GM10248 (cell line): ENCODE results near the gene PFKFB1.

ENCODE experiments used
- CTCF ChIA-PET: fragments of 300-600 bp; sonication (Branson Sonifier 250); formaldehyde crosslinking; extraction: SDS; loops from one replicate; lab custom pipeline; 2021; ENCODE audit warnings: antibody characterized with exemption; lab: Yijun Ruan, JAX
- POLR2A ChIA-PET: fragments of 350-650 bp; sonication (Branson Sonifier 250); formaldehyde crosslinking; extraction: SDS; loops from one replicate; lab custom pipeline; 2020; ENCODE audit warnings: antibody characterized with exemption; lab: Yijun Ruan, JAX
- DNase-seq: peaks from one replicate; pipeline ENCODE4 v3.0.0; 2012; ENCODE audit errors: extremely low spot score
- CTCF ChIP-seq: IDR thresholded peaks from 2 replicates; pipeline ENCODE4 v1.5.1; 2012; ENCODE audit warnings: mild to moderate bottlenecking, low read depth; ENCODE audit errors: extremely low read depth, missing control alignments, control extremely low read depth

The PFKFB1 gene

GRCh38 chrX:54885740-54886139 lies 108.2 kb downstream of the PFKFB1 start:
- POLR2A ChIA-PET: no interaction called here
- TF ChIP-seq CTCF: no peak
- DNase-seq: no peak
- CTCF ChIA-PET: no interaction called here
